A673 (cell line): ENCODE results near the gene SETD3. TPM values are rescaled to one million over a fixed set of nuclear protein-coding genes. Genes with fewer than 3 reads are reported as not detected.

Source experiments
- BruUV-seq: library from RNA; stranded (reverse); fragments of 400-500 nt; replicated peaks from 2 replicates; lab custom pipeline; 2021; lab: Mats Ljungman, UMichigan
- CTCF ChIA-PET: fragments of 300-600 bp; sonication (Branson Sonifier 250); formaldehyde crosslinking; loops from one replicate; lab custom pipeline; 2022; ENCODE audit warnings: antibody characterized with exemption; lab: Charles Lee
- POLR2A ChIA-PET: fragments of 300-600 bp; sonication (Branson Sonifier 250); formaldehyde crosslinking; loops from one replicate; lab custom pipeline; 2022; ENCODE audit warnings: antibody characterized with exemption; ENCODE audit not compliant: low non-redundant PET; lab: Charles Lee
- DNase-seq: peaks from one replicate; pipeline ENCODE4 v3.0.0-alpha.2; 2015; ENCODE audit warnings: low spot score
- H3K27ac ChIP-seq: fragments of 200-600 bp; sonication (generic); 2 replicates; pipeline ENCODE4 v1.5.1; 2016; ENCODE audit warnings: mixed run types, low read depth, mild to moderate bottlenecking, mixed read lengths, antibody characterized with exemption, low read length; ENCODE audit not compliant: poor library complexity, severe bottlenecking
- H3K27me3 ChIP-seq: fragments of 200-600 bp; sonication (generic); replicated peaks from 2 replicates; pipeline ENCODE4 v1.6.1; 2017; ENCODE audit warnings: mixed run types, low read depth, mild to moderate bottlenecking, mixed read lengths, antibody characterized with exemption, low read length; ENCODE audit not compliant: insufficient read depth, poor library complexity
- H3K36me3 ChIP-seq: fragments of 200-600 bp; sonication (generic); 2 replicates; pipeline ENCODE4 v1.6.1; 2016; ENCODE audit warnings: mixed run types, mild to moderate bottlenecking, mixed read lengths, antibody characterized with exemption, low read length; ENCODE audit not compliant: insufficient read depth, poor library complexity, severe bottlenecking
- H3K4me1 ChIP-seq: fragments of 200-600 bp; sonication (generic); 2 replicates; pipeline ENCODE4 v1.6.1; 2017; ENCODE audit warnings: mixed run types, mild to moderate bottlenecking, mixed read lengths, antibody characterized with exemption, low read length; ENCODE audit not compliant: insufficient read depth, poor library complexity, severe bottlenecking
- H3K4me3 ChIP-seq: fragments of 200-600 bp; sonication (generic); 2 replicates; pipeline ENCODE4 v1.5.1; 2016; ENCODE audit warnings: low read depth, mixed run types, mild to moderate bottlenecking, mixed read lengths, low read length; ENCODE audit not compliant: poor library complexity, severe bottlenecking
- H3K9me3 ChIP-seq: fragments of 200-600 bp; sonication (generic); 2 replicates; pipeline ENCODE4 v1.6.1; 2016; ENCODE audit warnings: mixed run types, low read depth, mild to moderate bottlenecking, mixed read lengths, antibody characterized with exemption, low read length; ENCODE audit not compliant: poor library complexity, severe bottlenecking
- CTCF ChIP-seq: fragments of 300-800, 200-600 bp; sonication (generic); conservative IDR thresholded peaks from 2 replicates; pipeline ENCODE4 v1.5.1; 2017; ENCODE audit warnings: low read depth, mild to moderate bottlenecking, antibody characterized with exemption, low read length, moderate library complexity, mixed read lengths
- EZH2 ChIP-seq: fragments of 200-600 bp; sonication (generic); IDR thresholded peaks from 2 replicates; pipeline ENCODE4 v1.6.1; 2017; ENCODE audit warnings: borderline replicate concordance, low read depth, mild to moderate bottlenecking, mixed read lengths, antibody characterized with exemption, low read length; ENCODE audit not compliant: poor library complexity, severe bottlenecking
- intact Hi-C: fragments of 100-400 bp; cut with micrococcal nuclease; formaldehyde crosslinking; loops from one replicate; pipeline ENCODE4 v1.10.0; 2022; ENCODE audit not compliant: unreplicated experiment
- total RNA-seq: library from RNA; stranded (reverse); gene quantifications from 2 replicates; pipeline ENCODE4 v1.2.3, GENCODE V29; 2021

SETD3 gene
- total RNA-seq, 1 experiment from 2014 or later: 46.4 TPM

GRCh38 chr14:99387880-99388279 is 92.8 kb downstream of the SETD3 start:
- no peak for DNase-seq
- CTCF ChIA-PET: interaction anchor here (0.6 kb wide), 1 partner anchor 1343 kb away, joined by 3 read pairs; no protein-coding TSS in a partner anchor
- BruUV-seq: no TSS peak
- POLR2A ChIA-PET: no interaction called here
- Histone ChIP-seq H3K27me3 (no peaks in the 10 kb centered on the region), H3K4me3 (no peak overlapping the region), H3K36me3 (no peaks in the 10 kb centered on the region), H3K9me3 (no peaks in the 10 kb centered on the region), H3K4me1 (peaks cover 3% of the 10 kb centered on the region), H3K27ac (no peak overlapping the region)
- TF ChIP-seq EZH2 (no peak), CTCF (no peak)
- intact Hi-C loops: no loop called here

GRCh38 chr14:99384450-99385417 is 95.9 kb downstream of the SETD3 start:
- no peaks in the 10 kb centered on the region for H3K4me1 ChIP-seq
- no peaks in the 10 kb centered on the region for H3K9me3 ChIP-seq
- no peaks in the 10 kb centered on the region for H3K36me3 ChIP-seq
- intact Hi-C loops: no loop called here
- ChIA-PET CTCF (no interaction called here), POLR2A (no interaction called here)
- H3K4me3 ChIP-seq: no peak overlapping the region
- no peak for TF ChIP-seq EZH2
- no peaks in the 10 kb centered on the region for H3K27me3 ChIP-seq
- no peak for DNase-seq
- no TSS peak for BruUV-seq
- H3K27ac ChIP-seq: no peak overlapping the region

GRCh38 chr14:99383472-99384449 is 96.9 kb downstream of the SETD3 start:
- Histone ChIP-seq H3K9me3 (no peaks in the 10 kb centered on the region), H3K4me1 (no peaks in the 10 kb centered on the region), H3K4me3 (no peak overlapping the region), H3K27me3 (no peaks in the 10 kb centered on the region), H3K36me3 (no peaks in the 10 kb centered on the region), H3K27ac (no peak overlapping the region)
- no TSS peak for BruUV-seq
- intact Hi-C loops: no loop called here
- ChIA-PET POLR2A (interaction anchor here (0.6 kb wide), 1 partner anchor 948 kb away, joined by 3 read pairs; no protein-coding TSS in a partner anchor), CTCF (no interaction called here)
- TF ChIP-seq EZH2 (no peak), CTCF (no peak)
- DNase-seq: no peak
